NB4 (cell line): Measurements from ENCODE around the gene MAN1A2.
"Not testable (repeated sequence)": the region's sequence is repeated elsewhere in the genome, so short reads cannot be mapped to it uniquely, and the experiment has no call there.

ENCODE experiments used
- MYC ChIP-seq: IDR thresholded peaks from 2 replicates; pipeline ENCODE4 v1.6.1; 2011; ENCODE audit warnings: low read depth, low read length
- POLR2A ChIP-seq: IDR thresholded peaks from 2 replicates; pipeline ENCODE4 v1.6.1; 2011; ENCODE audit warnings: mild to moderate bottlenecking; ENCODE audit not compliant: insufficient read length; ENCODE audit errors: extremely low read depth
- TF ChIP-seq, protein P1 (sequence below): IDR thresholded peaks from one replicate; pipeline ENCODE4 v1.5.1; 2012; ENCODE audit warnings: low read depth, low read length
- TF ChIP-seq, protein P2 (sequence below): IDR thresholded peaks from 2 replicates; pipeline ENCODE4 v1.6.1; 2011; ENCODE audit warnings: low read depth, low read length

DNA sequence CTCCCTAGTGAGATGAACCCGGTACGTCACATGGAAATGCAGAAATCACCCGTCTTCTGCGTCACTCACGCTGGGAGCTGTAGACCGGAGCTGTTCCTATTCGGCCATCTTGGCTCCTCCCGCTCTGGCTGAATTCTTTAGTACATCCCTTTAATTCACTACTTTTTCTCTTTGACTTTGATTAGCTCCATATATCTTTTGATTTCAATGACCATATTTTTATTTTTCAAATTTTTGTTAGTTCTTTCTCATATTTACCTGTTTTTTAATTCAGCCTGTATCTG lies 8.7 kb upstream of the MAN1A2 start:
- TF ChIP-seq, protein P1, sequence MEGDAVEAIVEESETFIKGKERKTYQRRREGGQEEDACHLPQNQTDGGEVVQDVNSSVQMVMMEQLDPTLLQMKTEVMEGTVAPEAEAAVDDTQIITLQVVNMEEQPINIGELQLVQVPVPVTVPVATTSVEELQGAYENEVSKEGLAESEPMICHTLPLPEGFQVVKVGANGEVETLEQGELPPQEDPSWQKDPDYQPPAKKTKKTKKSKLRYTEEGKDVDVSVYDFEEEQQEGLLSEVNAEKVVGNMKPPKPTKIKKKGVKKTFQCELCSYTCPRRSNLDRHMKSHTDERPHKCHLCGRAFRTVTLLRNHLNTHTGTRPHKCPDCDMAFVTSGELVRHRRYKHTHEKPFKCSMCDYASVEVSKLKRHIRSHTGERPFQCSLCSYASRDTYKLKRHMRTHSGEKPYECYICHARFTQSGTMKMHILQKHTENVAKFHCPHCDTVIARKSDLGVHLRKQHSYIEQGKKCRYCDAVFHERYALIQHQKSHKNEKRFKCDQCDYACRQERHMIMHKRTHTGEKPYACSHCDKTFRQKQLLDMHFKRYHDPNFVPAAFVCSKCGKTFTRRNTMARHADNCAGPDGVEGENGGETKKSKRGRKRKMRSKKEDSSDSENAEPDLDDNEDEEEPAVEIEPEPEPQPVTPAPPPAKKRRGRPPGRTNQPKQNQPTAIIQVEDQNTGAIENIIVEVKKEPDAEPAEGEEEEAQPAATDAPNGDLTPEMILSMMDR = not testable (repeated sequence)
- TF ChIP-seq POLR2A, MYC: not testable (repeated sequence)
- TF ChIP-seq, protein P2, sequence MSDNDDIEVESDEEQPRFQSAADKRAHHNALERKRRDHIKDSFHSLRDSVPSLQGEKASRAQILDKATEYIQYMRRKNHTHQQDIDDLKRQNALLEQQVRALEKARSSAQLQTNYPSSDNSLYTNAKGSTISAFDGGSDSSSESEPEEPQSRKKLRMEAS = not testable (repeated sequence)
